ENCODE data around the gene SLC47A2.

DNA sequence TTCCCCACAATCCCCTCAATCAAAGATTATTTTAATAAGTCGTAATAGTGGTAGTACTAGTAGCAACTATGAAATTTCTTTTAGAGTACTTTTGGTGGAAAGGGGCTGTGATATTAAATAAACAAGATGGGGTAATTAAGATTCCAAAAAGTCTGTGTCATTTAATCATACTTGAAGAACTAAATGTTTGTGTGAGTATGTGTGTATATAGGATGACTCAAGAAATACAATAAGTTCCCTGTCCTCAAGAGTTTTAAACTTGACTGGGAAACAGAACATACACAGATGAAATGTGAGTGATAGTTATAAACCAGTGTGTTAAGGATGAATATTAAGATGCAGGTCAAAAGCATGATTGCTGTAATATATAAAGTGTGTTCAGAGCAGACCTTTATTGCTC is 65.6 kb downstream of the SLC47A2 start:
- TF ChIP-seq CTCF (conservative IDR thresholded peaks at IDR 0.05) (no peak), EZH2 (IDR thresholded peaks at IDR 0.05; ENCODE audit: low read depth) (no peak)
